Sigmoid colon (tissue), 4 donors: Measurements from ENCODE around the gene CBLB.

Experiments
- CTCF ChIP-seq, 4 experiments: fragments of 450-650 bp in 3 of 4; fragments of 200-600 bp in 1 of 4; IDR thresholded peaks; one replicate each; pipeline ENCODE4 v1.5.1; 2016 to 2019; ENCODE audit warnings: antibody characterized with exemption in 4 of 4, mild to moderate bottlenecking in 3 of 4, moderate library complexity in 2 of 4
- POLR2A ChIP-seq, 2 donors: fragments of 450-650 bp; IDR thresholded peaks; one replicate each; pipeline ENCODE4 v1.6.1; 2016; ENCODE audit warnings: antibody characterized with exemption in 2 of 2, mild to moderate bottlenecking in 2 of 2, moderate library complexity in 2 of 2
- POLR2AphosphoS5 ChIP-seq, 4 donors: sonication (generic); formaldehyde crosslinking; IDR thresholded peaks; one replicate each; pipeline ENCODE4 v1.6.1; 2017; ENCODE audit warnings: antibody characterized with exemption in 4 of 4

- TF ChIP-seq CTCF (IDR thresholded peaks at IDR 0.05) = no peak
- no peak for TF ChIP-seq POLR2A (IDR thresholded peaks at IDR 0.05)
- TF ChIP-seq POLR2AphosphoS5 (IDR thresholded peaks at IDR 0.05) = no peak
These were observed 59.5 kb downstream of the CBLB start for GRCh38 chr3:105809208-105809888.
